Nephron (organoid): ENCODE measurements around the gene PITPNC1.

Experiments used
- H3K27ac Mint-ChIP-seq, 3 experiments: 2 replicates each; pipeline ENCODE4 v1.8.0; 2020; ENCODE audit warnings: mixed read lengths in 3 of 3, mild to moderate bottlenecking in 2 of 3, moderate library complexity in 1 of 3
- H3K27me3 Mint-ChIP-seq: 2 replicates; pipeline ENCODE4 v1.8.0; 2021; ENCODE audit warnings: low read depth, mild to moderate bottlenecking, moderate library complexity, mixed read lengths
- H3K36me3 Mint-ChIP-seq: 2 replicates; pipeline ENCODE4 v1.8.0; 2020; ENCODE audit warnings: low read depth, mixed read lengths
- H3K4me1 Mint-ChIP-seq: 2 replicates; pipeline ENCODE4 v1.8.0; 2020; ENCODE audit warnings: mixed read lengths
- H3K4me3 Mint-ChIP-seq, 3 experiments: 2 replicates each; pipeline ENCODE4 v1.8.0; 2020; ENCODE audit warnings: mild to moderate bottlenecking in 3 of 3, mixed read lengths in 3 of 3, moderate library complexity in 2 of 3
- H3K9me3 Mint-ChIP-seq: 2 replicates; pipeline ENCODE4 v1.8.0; 2020; ENCODE audit warnings: mixed read lengths
- TF ChIP-seq, protein P1 (sequence below), 3 experiments: fragments of 200-600 bp; sonication (generic); IDR thresholded peaks; one replicate each; pipeline ENCODE4 v1.5.0; 2021; ENCODE audit warnings: antibody characterized with exemption in 3 of 3; ENCODE audit not compliant: unreplicated experiment in 3 of 3

The PITPNC1 gene

DNA sequence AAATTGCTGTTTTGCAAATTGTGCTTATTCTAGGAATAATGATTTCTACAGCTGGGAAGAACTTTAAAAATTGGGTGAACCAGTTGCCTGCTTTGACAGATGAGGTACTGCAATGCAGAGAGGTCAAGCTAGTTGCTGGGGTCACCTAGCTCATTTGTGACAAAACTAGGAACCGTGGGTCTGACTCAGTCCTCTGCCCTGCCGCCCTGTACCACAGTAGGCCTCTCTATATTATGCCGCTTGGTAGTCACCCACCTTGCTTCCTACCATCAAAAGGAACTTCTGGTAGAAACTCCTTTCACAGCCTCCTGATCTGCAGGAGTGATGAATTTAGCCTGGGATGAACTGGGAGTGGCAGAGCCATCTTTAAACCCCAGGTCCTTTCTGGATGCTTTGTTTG lies 105.7 kb downstream of the PITPNC1 start:
- Mint-ChIP-seq H3K9me3 (no peaks in the 10 kb centered on the region), H3K36me3 (no peaks in the 10 kb centered on the region), H3K4me3 (no peak overlapping the region), H3K27ac (no peak overlapping the region), H3K27me3 (peaks cover 7% of the 10 kb centered on the region), H3K4me1 (peaks cover 43% of the 10 kb centered on the region)
- TF ChIP-seq, protein P1, sequence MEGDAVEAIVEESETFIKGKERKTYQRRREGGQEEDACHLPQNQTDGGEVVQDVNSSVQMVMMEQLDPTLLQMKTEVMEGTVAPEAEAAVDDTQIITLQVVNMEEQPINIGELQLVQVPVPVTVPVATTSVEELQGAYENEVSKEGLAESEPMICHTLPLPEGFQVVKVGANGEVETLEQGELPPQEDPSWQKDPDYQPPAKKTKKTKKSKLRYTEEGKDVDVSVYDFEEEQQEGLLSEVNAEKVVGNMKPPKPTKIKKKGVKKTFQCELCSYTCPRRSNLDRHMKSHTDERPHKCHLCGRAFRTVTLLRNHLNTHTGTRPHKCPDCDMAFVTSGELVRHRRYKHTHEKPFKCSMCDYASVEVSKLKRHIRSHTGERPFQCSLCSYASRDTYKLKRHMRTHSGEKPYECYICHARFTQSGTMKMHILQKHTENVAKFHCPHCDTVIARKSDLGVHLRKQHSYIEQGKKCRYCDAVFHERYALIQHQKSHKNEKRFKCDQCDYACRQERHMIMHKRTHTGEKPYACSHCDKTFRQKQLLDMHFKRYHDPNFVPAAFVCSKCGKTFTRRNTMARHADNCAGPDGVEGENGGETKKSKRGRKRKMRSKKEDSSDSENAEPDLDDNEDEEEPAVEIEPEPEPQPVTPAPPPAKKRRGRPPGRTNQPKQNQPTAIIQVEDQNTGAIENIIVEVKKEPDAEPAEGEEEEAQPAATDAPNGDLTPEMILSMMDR (IDR thresholded peaks at IDR 0.05; ENCODE audit: unreplicated experiment in 3 of 3): no peak

DNA sequence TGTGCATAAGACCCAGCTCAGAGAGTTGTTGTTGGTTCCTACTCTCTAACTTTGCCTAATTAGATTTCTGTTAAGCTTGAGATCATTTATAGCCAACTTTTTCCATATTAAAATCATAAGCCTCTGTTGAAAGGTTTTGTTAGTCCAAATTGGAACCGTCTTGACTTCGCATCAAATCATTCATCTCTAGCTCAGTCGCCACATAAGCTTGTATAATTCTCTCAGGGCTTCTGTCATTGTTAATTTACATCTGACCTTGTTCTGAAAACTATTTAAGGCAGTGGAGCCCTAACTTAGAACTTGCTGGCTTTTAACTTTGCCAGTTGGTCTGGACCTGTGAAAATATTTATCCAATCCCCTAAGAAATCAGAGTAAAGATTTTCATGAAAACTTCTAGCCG lies 107.2 kb downstream of the PITPNC1 start:
- peaks cover 3% of the 10 kb centered on the region for H3K27me3 Mint-ChIP-seq
- TF ChIP-seq, protein P1 (IDR thresholded peaks at IDR 0.05; ENCODE audit: unreplicated experiment in 3 of 3): no peak
- no peaks in the 10 kb centered on the region for H3K36me3 Mint-ChIP-seq
- peaks cover 32% of the 10 kb centered on the region for H3K4me1 Mint-ChIP-seq
- no peak overlapping the region for H3K4me3 Mint-ChIP-seq
- H3K9me3 Mint-ChIP-seq: no peaks in the 10 kb centered on the region
- no peak overlapping the region for H3K27ac Mint-ChIP-seq

DNA sequence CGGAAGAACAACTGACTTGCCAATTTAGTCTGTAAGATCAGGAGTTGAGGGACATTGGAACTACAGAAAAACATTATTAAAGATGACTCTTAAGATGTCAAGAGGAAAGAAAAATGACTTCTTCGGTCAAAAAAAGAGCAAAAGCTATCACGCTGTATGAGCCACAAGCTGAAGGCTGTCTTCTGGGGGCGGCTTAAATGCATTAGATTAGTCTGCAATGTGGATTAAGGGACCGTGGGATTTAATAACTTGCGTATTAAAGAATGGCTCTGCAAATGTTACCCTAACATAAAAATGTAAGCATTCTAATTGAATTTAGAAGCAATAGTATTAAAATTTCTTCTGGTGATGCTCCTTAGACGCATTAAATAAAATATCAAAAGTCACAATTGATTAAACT lies 108.6 kb downstream of the PITPNC1 start:
- H3K27ac Mint-ChIP-seq: no peak overlapping the region
- H3K36me3 Mint-ChIP-seq: no peaks in the 10 kb centered on the region
- peaks cover 9% of the 10 kb centered on the region for H3K27me3 Mint-ChIP-seq
- TF ChIP-seq, protein P1 (IDR thresholded peaks at IDR 0.05; ENCODE audit: unreplicated experiment in 3 of 3): no peak
- peaks cover 41% of the 10 kb centered on the region for H3K4me1 Mint-ChIP-seq
- H3K4me3 Mint-ChIP-seq: no peak overlapping the region
- no peaks in the 10 kb centered on the region for H3K9me3 Mint-ChIP-seq

DNA sequence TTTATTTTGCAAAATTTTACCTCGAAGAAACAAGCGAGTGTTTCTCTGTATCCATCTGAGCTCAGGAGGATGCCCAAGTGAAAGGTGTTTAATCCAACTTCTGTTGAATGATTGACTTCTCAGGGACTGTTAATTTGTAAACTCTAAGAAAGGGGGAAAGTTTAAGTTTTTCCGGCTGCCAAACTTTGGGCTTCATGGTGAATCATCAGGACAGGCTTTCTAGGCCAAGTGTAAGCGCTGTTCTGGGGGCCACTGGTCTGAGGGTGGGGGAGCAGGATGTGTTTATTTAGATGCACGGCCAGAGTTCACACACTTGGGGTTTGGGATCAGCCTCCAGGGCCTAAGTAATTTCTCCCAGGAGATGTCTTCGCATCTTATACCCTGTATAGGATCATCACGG lies 110.4 kb downstream of the PITPNC1 start:
- peaks cover 46% of the 10 kb centered on the region for H3K4me1 Mint-ChIP-seq
- H3K27ac Mint-ChIP-seq: peak overlapping the region; percentile 87 to 97 (median 90)
- TF ChIP-seq, protein P1 (IDR thresholded peaks at IDR 0.05; ENCODE audit: unreplicated experiment in 3 of 3): no peak
- H3K36me3 Mint-ChIP-seq: no peaks in the 10 kb centered on the region
- H3K4me3 Mint-ChIP-seq: peak overlapping the region in 1 of 3 experiments; percentile 5
- peaks cover 12% of the 10 kb centered on the region for H3K27me3 Mint-ChIP-seq
- H3K9me3 Mint-ChIP-seq: no peaks in the 10 kb centered on the region

DNA sequence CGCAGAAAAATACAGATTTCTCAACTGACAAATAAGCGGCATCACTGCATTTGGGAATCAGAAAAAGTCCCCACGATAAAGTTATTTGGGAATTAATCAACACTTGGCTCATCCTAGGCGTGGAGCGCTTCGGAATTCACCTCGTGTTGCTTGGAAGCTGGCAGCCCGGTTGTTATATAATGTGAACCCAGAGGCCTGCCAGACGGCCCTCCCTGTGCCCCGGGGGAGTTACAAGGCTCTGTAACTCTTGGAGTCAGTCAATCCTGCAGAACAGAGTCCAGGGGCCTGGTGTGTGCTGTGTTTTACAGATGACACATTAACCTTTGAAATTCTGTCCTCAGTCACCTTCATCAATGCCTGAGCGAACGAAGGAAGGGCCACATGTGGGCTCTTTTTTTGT lies 111.1 kb downstream of the PITPNC1 start:
- H3K9me3 Mint-ChIP-seq: no peaks in the 10 kb centered on the region
- H3K4me3 Mint-ChIP-seq: no peak overlapping the region
- peak overlapping the region; percentile 87 to 97 (median 90) for H3K27ac Mint-ChIP-seq
- peaks cover 53% of the 10 kb centered on the region for H3K4me1 Mint-ChIP-seq
- peaks cover 12% of the 10 kb centered on the region for H3K27me3 Mint-ChIP-seq
- no peaks in the 10 kb centered on the region for H3K36me3 Mint-ChIP-seq
- TF ChIP-seq, protein P1 (IDR thresholded peaks at IDR 0.05; ENCODE audit: unreplicated experiment in 3 of 3): no peak

DNA sequence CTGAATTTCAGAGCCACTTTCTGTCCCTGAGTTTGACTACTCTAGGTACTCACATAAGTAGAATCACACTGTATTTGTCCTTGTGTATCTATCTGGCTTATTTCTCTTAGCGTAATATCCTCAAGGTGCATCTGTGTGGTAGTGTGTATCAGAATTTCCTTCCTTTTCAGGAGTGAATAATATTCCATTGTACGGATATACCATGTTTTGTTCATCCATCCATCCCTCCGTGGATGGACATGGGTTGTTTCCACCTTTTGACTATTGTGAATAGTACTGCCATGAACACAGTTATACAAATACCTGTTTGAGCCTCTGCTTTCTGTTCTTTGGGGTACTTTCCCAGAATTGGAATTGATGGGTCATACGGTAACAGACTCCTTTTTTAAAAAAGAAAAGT lies 111.7 kb downstream of the PITPNC1 start:
- no peak overlapping the region for H3K4me3 Mint-ChIP-seq
- H3K4me1 Mint-ChIP-seq: peaks cover 59% of the 10 kb centered on the region
- TF ChIP-seq, protein P1 (IDR thresholded peaks at IDR 0.05; ENCODE audit: unreplicated experiment in 3 of 3): no peak
- H3K36me3 Mint-ChIP-seq: no peaks in the 10 kb centered on the region
- peaks cover 12% of the 10 kb centered on the region for H3K27me3 Mint-ChIP-seq
- H3K27ac Mint-ChIP-seq: peak overlapping the region in 2 of 3 experiments; percentile 87 to 90
- H3K9me3 Mint-ChIP-seq: no peaks in the 10 kb centered on the region
